Lower lobe of right lung (tissue), 2 donors: Measurements from ENCODE around the gene RXRG. TPM values are rescaled to one million over a fixed set of nuclear protein-coding genes. Genes with fewer than 3 reads are reported as not detected.

Source experiments
- ATAC-seq, 2 donors: fragments of 200-7000 bp; cut with Tn5 transposase; one replicate each; pipeline ENCODE4 v1.9.1; 2020 to 2022; ENCODE audit warnings: mild to moderate bottlenecking in 2 of 2, moderate library complexity in 2 of 2
- DNase-seq: peaks from one replicate; pipeline ENCODE4 v3.0.0-alpha.2; 2020
- H3K27ac ChIP-seq: fragments of 200-600 bp; one replicate; pipeline ENCODE4 v1.8.0; 2022
- H3K27me3 ChIP-seq: fragments of 200-600 bp; one replicate; pipeline ENCODE4 v1.8.0; 2022; ENCODE audit warnings: low read depth
- H3K36me3 ChIP-seq: fragments of 200-600 bp; one replicate; pipeline ENCODE4 v1.8.0; 2022; ENCODE audit warnings: mild to moderate bottlenecking
- H3K4me1 ChIP-seq: fragments of 200-600 bp; one replicate; pipeline ENCODE4 v1.8.0; 2022
- H3K4me3 ChIP-seq: fragments of 200-600 bp; one replicate; pipeline ENCODE4 v1.8.0; 2022; ENCODE audit warnings: mild to moderate bottlenecking
- H3K9me3 ChIP-seq: fragments of 200-600 bp; one replicate; pipeline ENCODE4 v1.8.0; 2022
- intact Hi-C: fragments of 100-400 bp; cut with DNase I; formaldehyde crosslinking; loops from one replicate; pipeline ENCODE4 v1.11.0; 2022
- total RNA-seq: library from RNA; stranded (reverse); fragmentation: NEBNext Ultra II Directional; extraction: Animal tissue kit (Norgen Biotek cat#: 25700); gene quantifications from one replicate; pipeline ENCODE4 v1.2.1, GENCODE V29; 2021
- TF ChIP-seq, protein P1 (sequence below): fragments of 200-600 bp; IDR thresholded peaks from one replicate; pipeline ENCODE4 v1.8.0; 2022; ENCODE audit warnings: antibody characterized with exemption, mild to moderate bottlenecking
- donor health status: DM: no; HTN: yes; CAD: no; lungs with severe emphysema.

RXRG gene
- total RNA-seq, 1 donor from 2014 or later = 8.4 TPM

DNA sequence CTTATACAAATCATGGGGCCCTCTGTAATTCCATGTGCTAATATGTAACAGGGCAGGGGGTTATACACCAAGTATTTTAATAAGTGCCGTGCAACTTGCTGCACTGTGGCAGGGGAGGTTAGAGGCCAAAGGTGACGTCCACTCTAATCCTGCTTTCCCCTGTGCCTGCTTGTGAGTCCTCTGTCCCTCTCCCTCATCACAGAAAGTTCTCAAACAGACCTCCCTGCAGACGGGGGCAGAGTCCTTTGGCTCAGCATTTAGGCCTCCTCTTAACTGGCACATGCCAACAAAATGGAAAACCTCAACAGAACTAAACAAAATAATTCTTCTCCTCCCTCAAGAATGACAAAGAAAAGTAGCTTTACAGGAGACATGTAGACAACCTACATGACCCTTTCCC lies 2.9 kb downstream of the RXRG start:
- TF ChIP-seq, protein P1, sequence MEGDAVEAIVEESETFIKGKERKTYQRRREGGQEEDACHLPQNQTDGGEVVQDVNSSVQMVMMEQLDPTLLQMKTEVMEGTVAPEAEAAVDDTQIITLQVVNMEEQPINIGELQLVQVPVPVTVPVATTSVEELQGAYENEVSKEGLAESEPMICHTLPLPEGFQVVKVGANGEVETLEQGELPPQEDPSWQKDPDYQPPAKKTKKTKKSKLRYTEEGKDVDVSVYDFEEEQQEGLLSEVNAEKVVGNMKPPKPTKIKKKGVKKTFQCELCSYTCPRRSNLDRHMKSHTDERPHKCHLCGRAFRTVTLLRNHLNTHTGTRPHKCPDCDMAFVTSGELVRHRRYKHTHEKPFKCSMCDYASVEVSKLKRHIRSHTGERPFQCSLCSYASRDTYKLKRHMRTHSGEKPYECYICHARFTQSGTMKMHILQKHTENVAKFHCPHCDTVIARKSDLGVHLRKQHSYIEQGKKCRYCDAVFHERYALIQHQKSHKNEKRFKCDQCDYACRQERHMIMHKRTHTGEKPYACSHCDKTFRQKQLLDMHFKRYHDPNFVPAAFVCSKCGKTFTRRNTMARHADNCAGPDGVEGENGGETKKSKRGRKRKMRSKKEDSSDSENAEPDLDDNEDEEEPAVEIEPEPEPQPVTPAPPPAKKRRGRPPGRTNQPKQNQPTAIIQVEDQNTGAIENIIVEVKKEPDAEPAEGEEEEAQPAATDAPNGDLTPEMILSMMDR = no peak
- Histone ChIP-seq H3K27ac (no peak overlapping the region), H3K27me3 (peaks cover 10% of the 10 kb centered on the region), H3K9me3 (no peaks in the 10 kb centered on the region), H3K4me1 (peaks cover 19% of the 10 kb centered on the region), H3K4me3 (no peak overlapping the region), H3K36me3 (no peaks in the 10 kb centered on the region)
- no peak for DNase-seq
- no peak for ATAC-seq
- intact Hi-C loops = no loop called here

DNA sequence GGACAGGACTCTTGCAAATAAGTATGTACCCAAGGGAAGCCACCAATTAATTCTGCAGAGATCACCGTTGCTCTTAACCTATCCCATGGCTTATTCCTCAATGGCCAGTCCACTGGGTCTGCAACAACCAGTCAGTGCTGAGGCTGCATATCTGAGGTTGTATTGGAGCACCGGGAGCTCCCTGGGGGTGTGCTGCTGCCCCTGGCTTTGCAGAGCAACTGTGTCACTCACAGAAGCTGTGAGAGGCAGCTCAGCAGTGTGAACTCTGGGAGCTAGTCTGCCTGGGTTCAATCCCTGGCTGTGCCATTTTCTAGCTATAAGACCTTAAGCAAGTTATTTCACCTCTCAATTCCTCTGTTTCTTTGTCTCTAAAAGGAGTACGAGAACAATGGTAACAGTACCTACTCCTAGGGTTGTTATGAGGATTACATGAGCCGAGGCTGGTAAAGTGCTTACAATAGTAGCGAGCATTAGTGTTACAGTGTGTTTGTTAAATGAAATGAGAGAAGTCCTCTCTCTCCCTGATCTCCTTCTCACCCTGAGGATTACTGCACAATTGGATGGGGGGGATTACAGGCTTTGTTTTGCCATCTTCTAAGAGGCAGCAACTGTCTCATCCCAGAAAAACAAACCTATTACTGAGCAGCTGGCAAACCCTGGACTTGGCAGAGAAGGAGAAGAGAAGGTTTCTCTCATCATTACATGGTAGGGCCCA lies 3.6 kb downstream of the RXRG start:
- DNase-seq (no peak), ATAC-seq (no peak)
- peaks cover 19% of the 10 kb centered on the region for H3K4me1 ChIP-seq
- H3K9me3 ChIP-seq = no peaks in the 10 kb centered on the region
- TF ChIP-seq, protein P1 = no peak
- intact Hi-C loops = no loop called here
- no peaks in the 10 kb centered on the region for H3K36me3 ChIP-seq
- H3K27ac ChIP-seq = peak overlapping the region; percentile 21
- no peak overlapping the region for H3K4me3 ChIP-seq
- peaks cover 10% of the 10 kb centered on the region for H3K27me3 ChIP-seq

DNA sequence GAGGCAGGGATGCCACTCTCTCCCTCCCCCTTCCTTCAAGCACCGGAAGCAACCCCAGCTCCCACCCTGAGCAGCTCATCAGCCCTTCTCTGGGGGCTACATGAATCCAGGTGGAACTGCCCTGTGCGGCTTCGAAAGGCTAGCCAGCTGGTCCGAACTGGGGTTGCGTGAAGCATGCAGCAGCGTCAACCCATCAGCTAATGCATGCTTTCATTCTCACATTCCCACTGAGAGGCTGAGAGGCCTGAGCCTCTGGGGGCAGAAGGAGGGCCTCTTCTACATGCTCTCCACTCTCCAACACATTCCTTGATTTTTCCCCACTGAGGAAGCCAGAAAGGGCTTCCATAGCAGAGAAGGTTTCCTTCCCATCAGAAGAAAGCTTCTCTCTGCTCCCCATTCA lies 5.6 kb downstream of the RXRG start:
- H3K9me3 ChIP-seq = no peaks in the 10 kb centered on the region
- H3K27me3 ChIP-seq = peaks cover 10% of the 10 kb centered on the region
- H3K4me3 ChIP-seq = no peak overlapping the region
- TF ChIP-seq, protein P1 = no peak
- H3K36me3 ChIP-seq = no peaks in the 10 kb centered on the region
- H3K4me1 ChIP-seq = peaks cover 15% of the 10 kb centered on the region
- DNase-seq = no peak
- no peak for ATAC-seq
- H3K27ac ChIP-seq = no peak overlapping the region
- intact Hi-C loops = no loop called here

DNA sequence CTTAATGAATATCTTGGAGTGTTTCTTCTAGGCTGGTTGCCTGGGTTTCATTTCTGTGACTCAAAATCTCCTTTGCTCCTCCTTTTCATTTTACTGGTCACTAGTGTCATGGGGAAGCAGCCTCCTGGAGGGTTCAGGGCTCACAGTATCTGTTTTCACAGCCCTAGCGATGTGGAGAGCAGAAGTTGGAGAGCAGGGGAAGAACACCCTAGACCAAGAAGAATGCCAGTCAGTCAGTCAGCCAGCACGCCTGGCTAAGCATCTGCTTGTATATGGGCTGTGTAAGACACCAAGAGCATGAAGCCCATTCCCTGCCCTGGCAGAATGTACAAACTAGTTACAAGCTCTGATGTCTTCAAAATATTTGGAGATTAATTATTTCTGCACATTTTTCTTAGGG lies 7.9 kb downstream of the RXRG start:
- no peak for ATAC-seq
- H3K27me3 ChIP-seq = no peaks in the 10 kb centered on the region
- TF ChIP-seq, protein P1 = no peak
- no peak overlapping the region for H3K4me3 ChIP-seq
- H3K9me3 ChIP-seq = no peaks in the 10 kb centered on the region
- no peaks in the 10 kb centered on the region for H3K36me3 ChIP-seq
- H3K4me1 ChIP-seq = no peaks in the 10 kb centered on the region
- no peak for DNase-seq
- no peak overlapping the region for H3K27ac ChIP-seq
- intact Hi-C loops = no loop called here

DNA sequence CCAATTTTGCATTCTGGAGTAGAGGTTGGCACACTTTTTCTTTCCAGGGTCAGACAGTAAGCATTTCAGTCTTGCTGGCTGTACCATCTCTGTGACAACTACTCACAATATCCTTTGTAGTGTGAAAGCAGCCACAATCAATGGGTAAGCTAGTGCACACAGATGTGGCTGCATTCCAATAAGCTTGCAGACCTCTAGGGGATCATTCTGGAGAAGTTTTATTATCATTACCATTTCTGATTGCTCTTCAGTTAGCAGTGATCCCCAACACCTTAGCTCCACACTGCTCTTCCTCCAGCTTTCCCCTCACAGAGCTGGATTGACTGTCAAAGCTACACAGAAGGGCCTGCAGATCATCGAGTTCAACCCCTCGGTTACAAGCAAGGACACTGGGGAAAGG lies 9.1 kb downstream of the RXRG start:
- Histone ChIP-seq H3K9me3 (no peaks in the 10 kb centered on the region), H3K4me1 (no peaks in the 10 kb centered on the region), H3K27ac (no peak overlapping the region), H3K4me3 (no peak overlapping the region), H3K36me3 (no peaks in the 10 kb centered on the region), H3K27me3 (no peaks in the 10 kb centered on the region)
- TF ChIP-seq, protein P1 = no peak
- intact Hi-C loops = no loop called here
- no peak for ATAC-seq
- no peak for DNase-seq
